ENCODE results near the gene CATSPERE.

The CATSPERE gene

DNA sequence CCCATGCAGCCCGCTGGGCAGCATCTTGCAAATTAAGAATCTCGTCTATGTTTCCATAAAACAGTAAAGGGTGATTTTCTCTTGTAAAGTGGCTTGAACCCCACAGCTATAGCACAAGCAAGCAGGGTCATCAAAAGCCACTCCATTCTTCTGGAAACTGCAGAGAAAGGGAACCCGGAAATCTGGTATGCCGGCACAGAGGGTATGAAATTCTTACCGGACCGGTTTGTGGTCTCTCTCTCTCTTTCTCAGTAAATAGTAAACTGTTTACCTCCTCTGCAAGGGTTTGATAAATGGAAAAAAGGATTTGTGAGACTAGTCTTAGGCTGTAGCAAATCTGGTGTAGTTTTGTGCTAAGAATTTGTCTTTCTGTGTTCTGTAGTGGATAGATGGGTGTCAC lies 6.7 kb upstream of the CATSPERE start:
- H3K9ac ChIP-seq (ENCODE audit: low read depth, low read length, poor library complexity, severe bottlenecking), result no peak overlapping the region
- no peaks in the 10 kb centered on the region for H3K9me2 ChIP-seq (replicated peaks; ENCODE audit: low read depth, low read length)
- no peaks in the 10 kb centered on the region for H3K27me3 ChIP-seq (ENCODE audit: insufficient read depth, low read length, poor library complexity, severe bottlenecking)
- H4K20me1 ChIP-seq (ENCODE audit: insufficient read depth, low read length, poor library complexity, severe bottlenecking), result peaks cover 14% of the 10 kb centered on the region
- peaks cover 22% of the 10 kb centered on the region for H3K79me2 ChIP-seq (ENCODE audit: insufficient read depth, low read length)
- H3K36me3 ChIP-seq (ENCODE audit: insufficient read depth, low read length), result no peaks in the 10 kb centered on the region
- H2AFZ ChIP-seq (ENCODE audit: low read length), result no peak overlapping the region
- no peak overlapping the region for H3K4me2 ChIP-seq (ENCODE audit: low read depth, low read length, poor library complexity, severe bottlenecking)
- H3K4me3 ChIP-seq (ENCODE audit: low read length, poor library complexity, severe bottlenecking), result no peak overlapping the region
- H3F3A ChIP-seq (ENCODE audit: low read depth), result no peaks in the 10 kb centered on the region
- H3K9me3 ChIP-seq (ENCODE audit: insufficient read depth, low read depth, low read length), result no peaks in the 10 kb centered on the region
- TF ChIP-seq EZH2phosphoT487 (IDR thresholded peaks at IDR 0.05; ENCODE audit: borderline replicate concordance), result no peak
- TF ChIP-seq, protein P1, sequence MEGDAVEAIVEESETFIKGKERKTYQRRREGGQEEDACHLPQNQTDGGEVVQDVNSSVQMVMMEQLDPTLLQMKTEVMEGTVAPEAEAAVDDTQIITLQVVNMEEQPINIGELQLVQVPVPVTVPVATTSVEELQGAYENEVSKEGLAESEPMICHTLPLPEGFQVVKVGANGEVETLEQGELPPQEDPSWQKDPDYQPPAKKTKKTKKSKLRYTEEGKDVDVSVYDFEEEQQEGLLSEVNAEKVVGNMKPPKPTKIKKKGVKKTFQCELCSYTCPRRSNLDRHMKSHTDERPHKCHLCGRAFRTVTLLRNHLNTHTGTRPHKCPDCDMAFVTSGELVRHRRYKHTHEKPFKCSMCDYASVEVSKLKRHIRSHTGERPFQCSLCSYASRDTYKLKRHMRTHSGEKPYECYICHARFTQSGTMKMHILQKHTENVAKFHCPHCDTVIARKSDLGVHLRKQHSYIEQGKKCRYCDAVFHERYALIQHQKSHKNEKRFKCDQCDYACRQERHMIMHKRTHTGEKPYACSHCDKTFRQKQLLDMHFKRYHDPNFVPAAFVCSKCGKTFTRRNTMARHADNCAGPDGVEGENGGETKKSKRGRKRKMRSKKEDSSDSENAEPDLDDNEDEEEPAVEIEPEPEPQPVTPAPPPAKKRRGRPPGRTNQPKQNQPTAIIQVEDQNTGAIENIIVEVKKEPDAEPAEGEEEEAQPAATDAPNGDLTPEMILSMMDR (conservative IDR thresholded peaks at IDR 0.05; ENCODE audit: low read length), result no peak
- peaks cover 22% of the 10 kb centered on the region for H3K4me1 ChIP-seq (ENCODE audit: insufficient read depth, low read length, poor library complexity, severe bottlenecking)

DNA sequence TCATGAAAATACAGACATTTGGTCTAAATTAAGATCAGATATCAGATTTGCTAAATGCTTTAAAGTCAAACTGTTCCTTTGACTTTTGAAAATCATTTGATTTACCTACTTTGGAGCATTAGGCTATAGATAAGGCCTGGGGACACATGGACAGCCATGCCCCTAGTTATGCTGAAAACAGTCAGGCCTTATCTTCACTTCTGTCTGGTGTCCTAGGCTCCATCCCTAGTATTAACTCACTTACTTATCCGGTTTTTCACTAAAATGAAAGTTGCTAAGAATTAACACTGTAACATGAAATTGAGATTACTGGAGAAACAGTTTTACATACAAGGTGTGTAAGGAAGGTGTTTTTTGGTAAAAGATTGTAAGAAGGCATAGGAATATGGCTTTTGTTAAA lies 4.5 kb upstream of the CATSPERE start:
- TF ChIP-seq EZH2phosphoT487 (IDR thresholded peaks at IDR 0.05; ENCODE audit: borderline replicate concordance), result no peak
- no peaks in the 10 kb centered on the region for H4K20me1 ChIP-seq (ENCODE audit: insufficient read depth, low read length, poor library complexity, severe bottlenecking)
- H3F3A ChIP-seq (ENCODE audit: low read depth), result no peaks in the 10 kb centered on the region
- H3K4me1 ChIP-seq (ENCODE audit: insufficient read depth, low read length, poor library complexity, severe bottlenecking), result peaks cover 7% of the 10 kb centered on the region
- H3K27me3 ChIP-seq (ENCODE audit: insufficient read depth, low read length, poor library complexity, severe bottlenecking), result no peaks in the 10 kb centered on the region
- H3K9me2 ChIP-seq (replicated peaks; ENCODE audit: low read depth, low read length), result no peaks in the 10 kb centered on the region
- no peaks in the 10 kb centered on the region for H3K36me3 ChIP-seq (ENCODE audit: insufficient read depth, low read length)
- H2AFZ ChIP-seq (ENCODE audit: low read length), result no peak overlapping the region
- no peak overlapping the region for H3K9ac ChIP-seq (ENCODE audit: low read depth, low read length, poor library complexity, severe bottlenecking)
- no peak overlapping the region for H3K4me2 ChIP-seq (ENCODE audit: low read depth, low read length, poor library complexity, severe bottlenecking)
- H3K79me2 ChIP-seq (ENCODE audit: insufficient read depth, low read length), result peaks cover under 1% of the 10 kb centered on the region; the same call in 1 of the 2 replicates
- no peaks in the 10 kb centered on the region; the same call in 1 of the 2 replicates for H3K9me3 ChIP-seq (ENCODE audit: insufficient read depth, low read depth, low read length)
- H3K4me3 ChIP-seq (ENCODE audit: low read length, poor library complexity, severe bottlenecking), result no peak overlapping the region

DNA sequence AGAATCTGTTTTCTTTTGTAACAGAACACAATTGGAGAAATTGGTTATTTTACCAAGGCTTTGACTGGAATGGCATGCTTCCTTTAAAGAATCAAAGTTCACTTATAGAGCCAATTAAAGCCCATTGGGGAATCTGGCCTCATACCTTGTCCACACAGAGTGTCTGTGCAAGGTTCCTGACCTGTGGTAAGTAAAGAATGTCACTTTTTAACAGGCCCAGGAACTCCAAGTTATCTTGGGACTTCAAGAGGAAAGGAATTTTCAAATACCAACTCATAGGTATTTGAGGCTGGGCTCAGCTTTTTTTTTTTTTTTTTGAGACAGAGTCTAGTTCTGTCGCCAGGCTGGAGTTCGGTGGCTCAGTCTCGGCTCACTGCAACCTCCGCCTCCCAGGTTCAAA lies 2.3 kb upstream of the CATSPERE start:
- H3K9me3 ChIP-seq (ENCODE audit: insufficient read depth, low read depth, low read length), result no peaks in the 10 kb centered on the region; the same call in 1 of the 2 replicates
- no peak overlapping the region for H3K4me3 ChIP-seq (ENCODE audit: low read length, poor library complexity, severe bottlenecking)
- H3K4me1 ChIP-seq (ENCODE audit: insufficient read depth, low read length, poor library complexity, severe bottlenecking), result no peaks in the 10 kb centered on the region
- H3K9ac ChIP-seq (ENCODE audit: low read depth, low read length, poor library complexity, severe bottlenecking), result no peak overlapping the region
- no peaks in the 10 kb centered on the region for H3F3A ChIP-seq (ENCODE audit: low read depth)
- H4K20me1 ChIP-seq (ENCODE audit: insufficient read depth, low read length, poor library complexity, severe bottlenecking), result no peaks in the 10 kb centered on the region
- no peaks in the 10 kb centered on the region for H3K27me3 ChIP-seq (ENCODE audit: insufficient read depth, low read length, poor library complexity, severe bottlenecking)
- no peak overlapping the region for H3K4me2 ChIP-seq (ENCODE audit: low read depth, low read length, poor library complexity, severe bottlenecking)
- H3K79me2 ChIP-seq (ENCODE audit: insufficient read depth, low read length), result no peaks in the 10 kb centered on the region
- H2AFZ ChIP-seq (ENCODE audit: low read length), result no peak overlapping the region
- H3K36me3 ChIP-seq (ENCODE audit: insufficient read depth, low read length), result no peaks in the 10 kb centered on the region
- TF ChIP-seq EZH2phosphoT487 (IDR thresholded peaks at IDR 0.05; ENCODE audit: borderline replicate concordance), result no peak
- TF ChIP-seq, protein P1 (conservative IDR thresholded peaks at IDR 0.05; ENCODE audit: low read length), result no peak
- no peaks in the 10 kb centered on the region for H3K9me2 ChIP-seq (replicated peaks; ENCODE audit: low read depth, low read length)

DNA sequence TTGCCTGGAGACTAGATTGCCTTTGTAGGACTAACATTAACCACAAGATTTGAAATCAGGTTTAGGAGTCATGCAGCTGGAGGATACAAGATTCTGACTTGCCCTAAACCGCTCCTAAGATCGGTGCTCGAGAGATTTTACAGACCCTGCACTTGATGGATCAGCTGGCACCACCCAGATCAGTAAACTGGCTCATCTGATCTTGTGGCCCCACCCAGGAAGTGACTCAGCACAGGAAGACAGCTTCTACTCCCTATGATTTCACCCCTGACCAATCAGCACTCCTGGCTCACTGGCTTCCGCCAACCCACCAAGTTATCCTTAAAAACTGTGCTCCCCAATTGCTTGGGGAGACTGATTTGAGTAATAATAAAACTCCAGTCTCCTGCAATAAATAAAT lies 876 bp upstream of the CATSPERE start:
- no peak overlapping the region for H2AFZ ChIP-seq (ENCODE audit: low read length)
- no peak overlapping the region for H3K4me2 ChIP-seq (ENCODE audit: low read depth, low read length, poor library complexity, severe bottlenecking)
- H3K4me3 ChIP-seq (ENCODE audit: low read length, poor library complexity, severe bottlenecking), result no peak overlapping the region
- no peaks in the 10 kb centered on the region for H3F3A ChIP-seq (ENCODE audit: low read depth)
- H3K79me2 ChIP-seq (ENCODE audit: insufficient read depth, low read length), result no peaks in the 10 kb centered on the region
- H3K4me1 ChIP-seq (ENCODE audit: insufficient read depth, low read length, poor library complexity, severe bottlenecking), result no peaks in the 10 kb centered on the region
- TF ChIP-seq, protein P1 (conservative IDR thresholded peaks at IDR 0.05; ENCODE audit: low read length), result no peak
- no peak for TF ChIP-seq EZH2phosphoT487 (IDR thresholded peaks at IDR 0.05; ENCODE audit: borderline replicate concordance)
- H3K9ac ChIP-seq (ENCODE audit: low read depth, low read length, poor library complexity, severe bottlenecking), result no peak overlapping the region
- no peaks in the 10 kb centered on the region for H4K20me1 ChIP-seq (ENCODE audit: insufficient read depth, low read length, poor library complexity, severe bottlenecking)
- no peaks in the 10 kb centered on the region for H3K36me3 ChIP-seq (ENCODE audit: insufficient read depth, low read length)
- no peaks in the 10 kb centered on the region for H3K9me2 ChIP-seq (replicated peaks; ENCODE audit: low read depth, low read length)
- no peaks in the 10 kb centered on the region for H3K27me3 ChIP-seq (ENCODE audit: insufficient read depth, low read length, poor library complexity, severe bottlenecking)
- H3K9me3 ChIP-seq (ENCODE audit: insufficient read depth, low read depth, low read length), result no peaks in the 10 kb centered on the region; the same call in 1 of the 2 replicates

Data from Loucy (cell line).